Measurements from ENCODE around the gene FOXK2.

FOXK2 gene

DNA sequence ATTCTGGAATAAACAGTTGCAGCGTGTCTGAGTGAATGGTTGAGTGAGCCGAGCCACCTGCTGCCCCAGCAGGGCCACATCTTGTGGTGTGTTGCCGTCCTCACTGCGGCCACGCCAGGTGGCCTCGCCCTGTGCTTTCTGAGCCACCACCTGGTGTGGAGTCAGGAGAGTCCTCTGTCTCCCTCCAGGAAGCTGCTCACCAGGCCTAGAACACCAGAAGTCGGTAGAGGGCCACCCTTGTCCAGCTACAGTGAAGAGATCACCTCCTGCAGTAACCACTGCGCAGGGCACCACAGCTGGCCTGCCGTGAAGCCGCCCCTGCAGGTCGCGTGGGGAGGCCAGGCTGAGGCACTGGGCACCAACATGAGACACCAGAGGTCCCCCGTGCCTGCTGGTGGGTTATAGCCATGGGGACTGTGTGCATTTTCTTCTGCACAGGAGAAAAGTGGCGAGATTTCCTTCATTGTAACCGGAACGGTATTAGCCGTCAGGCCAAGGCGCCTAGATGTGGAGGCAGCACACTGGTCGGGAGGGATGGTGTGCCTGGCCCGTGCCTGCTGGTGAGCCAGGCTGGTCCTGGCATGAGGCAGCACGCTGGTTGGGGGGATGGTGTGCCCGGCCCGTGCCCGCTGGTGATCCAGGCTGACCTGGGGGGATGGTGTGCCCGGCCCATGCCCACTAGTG lies 28.9 kb upstream of the FOXK2 start:
- Mint-ChIP-seq H3K27me3 (no peaks in the 10 kb centered on the region), H3K36me3 (ENCODE audit: low read depth) (peaks cover 40% of the 10 kb centered on the region), H3K9me3 (no peaks in the 10 kb centered on the region), H3K4me3 (no peak overlapping the region), H3K4me1 (ENCODE audit: low read depth) (peaks cover 13% of the 10 kb centered on the region), H3K27ac (no peak overlapping the region)
- intact Hi-C loops (cut with micrococcal nuclease): no loop called here

DNA sequence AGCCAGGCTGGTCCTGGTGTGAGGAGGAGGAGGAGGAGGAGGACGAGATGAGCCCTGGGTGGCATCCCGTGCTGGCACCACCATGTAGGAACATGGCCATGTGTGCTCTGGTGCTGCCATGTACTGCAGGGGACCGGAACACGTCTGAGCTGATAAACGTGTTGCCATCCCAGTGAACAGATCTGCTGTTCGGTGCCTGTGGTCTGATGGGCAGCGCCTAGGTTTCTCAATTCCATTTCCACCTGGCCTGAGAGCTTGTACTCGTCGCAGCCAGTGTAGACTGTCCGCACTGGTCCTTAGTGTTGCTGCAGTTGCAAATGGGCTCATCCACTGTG lies 28.4 kb upstream of the FOXK2 start:
- Mint-ChIP-seq H3K36me3 (ENCODE audit: low read depth) (peaks cover 35% of the 10 kb centered on the region), H3K4me1 (ENCODE audit: low read depth) (peaks cover 19% of the 10 kb centered on the region), H3K27ac (no peak overlapping the region), H3K4me3 (no peak overlapping the region), H3K27me3 (no peaks in the 10 kb centered on the region), H3K9me3 (no peaks in the 10 kb centered on the region)
- intact Hi-C loops (cut with micrococcal nuclease): no loop called here

GRCh38 chr17:82491533-82491932 lies 28.0 kb upstream of the FOXK2 start:
- intact Hi-C loops (cut with micrococcal nuclease): no loop called here
- Mint-ChIP-seq H3K4me1 (ENCODE audit: low read depth) (peaks cover 21% of the 10 kb centered on the region), H3K9me3 (no peaks in the 10 kb centered on the region), H3K27ac (no peak overlapping the region), H3K27me3 (no peaks in the 10 kb centered on the region), H3K36me3 (ENCODE audit: low read depth) (peaks cover 31% of the 10 kb centered on the region), H3K4me3 (no peak overlapping the region)

DNA sequence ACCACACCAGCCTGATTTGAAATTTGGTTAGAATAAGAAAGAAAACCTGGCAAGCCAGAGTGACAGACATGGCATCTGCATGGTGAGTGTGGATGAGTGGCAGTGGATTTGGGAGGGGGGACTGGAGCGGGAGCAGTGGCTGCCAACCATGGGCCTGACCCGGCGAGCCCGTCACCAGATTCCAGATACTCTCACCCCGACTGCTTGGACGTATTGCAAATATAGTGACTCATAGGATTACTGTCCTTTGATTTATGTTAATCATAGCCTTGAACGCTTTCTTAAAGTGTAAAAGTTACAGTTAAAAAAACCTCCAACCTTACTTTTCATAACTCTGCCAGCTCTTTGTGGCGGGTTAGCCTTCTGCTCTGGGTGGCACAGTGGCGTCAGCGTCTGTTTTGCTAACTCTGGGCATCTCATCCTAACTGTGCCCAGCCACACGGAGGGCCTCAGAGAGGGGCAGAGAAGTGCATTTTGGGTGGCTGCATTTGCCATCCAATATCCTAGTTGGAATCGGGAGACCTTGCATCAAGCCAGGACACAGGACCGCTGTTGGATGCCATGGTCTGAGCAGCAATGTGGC lies 26.8 kb upstream of the FOXK2 start:
- peaks cover 25% of the 10 kb centered on the region for H3K4me1 Mint-ChIP-seq (ENCODE audit: low read depth)
- H3K36me3 Mint-ChIP-seq (ENCODE audit: low read depth): peaks cover 19% of the 10 kb centered on the region
- no peak overlapping the region for H3K4me3 Mint-ChIP-seq
- H3K9me3 Mint-ChIP-seq: no peaks in the 10 kb centered on the region
- H3K27ac Mint-ChIP-seq: no peak overlapping the region
- no peaks in the 10 kb centered on the region for H3K27me3 Mint-ChIP-seq
- intact Hi-C loops (cut with micrococcal nuclease): no loop called here

GRCh38 chr17:82493226-82493781 lies 26.2 kb upstream of the FOXK2 start:
- intact Hi-C loops (cut with micrococcal nuclease): no loop called here
- peaks cover 25% of the 10 kb centered on the region for H3K4me1 Mint-ChIP-seq (ENCODE audit: low read depth)
- H3K9me3 Mint-ChIP-seq: no peaks in the 10 kb centered on the region
- H3K4me3 Mint-ChIP-seq: no peak overlapping the region
- H3K27ac Mint-ChIP-seq: no peak overlapping the region
- H3K36me3 Mint-ChIP-seq (ENCODE audit: low read depth): peaks cover 14% of the 10 kb centered on the region
- H3K27me3 Mint-ChIP-seq: no peaks in the 10 kb centered on the region

DNA sequence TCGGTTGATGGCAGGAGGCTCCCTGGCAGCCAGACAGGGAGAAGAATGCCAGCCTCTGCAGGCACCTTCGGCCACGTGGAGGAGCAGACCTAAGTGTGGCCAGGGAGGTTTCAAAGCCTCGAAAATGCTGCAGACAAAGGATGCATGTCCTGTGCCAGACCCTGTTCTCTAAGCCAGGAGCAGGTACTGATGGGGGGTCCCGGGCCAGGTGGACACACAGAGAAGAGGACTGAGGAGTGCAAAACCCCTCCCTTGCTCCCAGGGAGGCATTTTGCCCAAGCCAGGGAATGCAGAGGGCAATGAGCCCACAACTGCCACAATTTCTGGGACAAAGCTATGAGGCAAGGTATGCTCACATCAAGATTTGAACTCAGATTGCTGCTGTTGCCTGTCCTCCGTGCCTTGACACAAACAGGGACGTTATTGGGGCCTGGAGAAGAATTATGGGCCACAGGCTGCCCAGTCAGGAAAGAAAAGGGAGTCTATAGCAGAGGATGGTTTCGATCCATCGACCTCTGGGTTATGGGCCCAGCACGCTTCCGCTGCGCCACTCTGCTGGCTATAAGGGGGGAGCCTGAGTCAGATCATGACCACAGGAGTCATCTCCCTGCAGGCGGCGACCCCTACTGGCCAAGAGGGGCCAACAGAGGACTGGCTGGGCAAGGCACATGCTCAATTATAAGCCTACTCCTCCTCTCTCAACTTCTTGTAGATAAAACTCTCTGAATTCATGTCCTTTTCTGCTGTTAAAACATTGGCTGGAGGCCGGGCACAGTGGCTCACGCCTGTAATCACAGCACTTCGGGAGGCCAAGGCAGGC lies 25.1 kb upstream of the FOXK2 start:
- peaks cover 33% of the 10 kb centered on the region for H3K4me1 Mint-ChIP-seq (ENCODE audit: low read depth)
- no peaks in the 10 kb centered on the region for H3K27me3 Mint-ChIP-seq
- H3K4me3 Mint-ChIP-seq: peak overlapping the region; percentile 40
- H3K27ac Mint-ChIP-seq: peak overlapping the region; percentile 15
- peaks cover 2% of the 10 kb centered on the region for H3K36me3 Mint-ChIP-seq (ENCODE audit: low read depth)
- intact Hi-C loops (cut with micrococcal nuclease): no loop called here
- no peaks in the 10 kb centered on the region for H3K9me3 Mint-ChIP-seq

GRCh38 chr17:82495844-82496528 lies 23.5 kb upstream of the FOXK2 start:
- peak overlapping the region; percentile 79 for H3K27ac Mint-ChIP-seq
- H3K4me1 Mint-ChIP-seq (ENCODE audit: low read depth): peaks cover 34% of the 10 kb centered on the region
- H3K27me3 Mint-ChIP-seq: no peaks in the 10 kb centered on the region
- no peaks in the 10 kb centered on the region for H3K36me3 Mint-ChIP-seq (ENCODE audit: low read depth)
- H3K9me3 Mint-ChIP-seq: no peaks in the 10 kb centered on the region
- peak overlapping the region; percentile 78 for H3K4me3 Mint-ChIP-seq
- intact Hi-C loops (cut with micrococcal nuclease): no loop called here

GRCh38 chr17:82496529-82497434 lies 22.8 kb upstream of the FOXK2 start:
- Mint-ChIP-seq H3K4me3 (peak overlapping the region; percentile 78), H3K4me1 (ENCODE audit: low read depth) (peaks cover 34% of the 10 kb centered on the region), H3K27me3 (peaks cover 2% of the 10 kb centered on the region), H3K36me3 (ENCODE audit: low read depth) (no peaks in the 10 kb centered on the region), H3K27ac (peak overlapping the region; percentile 79), H3K9me3 (no peaks in the 10 kb centered on the region)
- intact Hi-C loops (cut with micrococcal nuclease): loop anchor here (1.0 kb wide), 1 partner anchor 23 kb away; the partner anchor contains the start of gene FOXK2

GRCh38 chr17:82497483-82498405 lies 21.8 kb upstream of the FOXK2 start:
- Mint-ChIP-seq H3K36me3 (ENCODE audit: low read depth) (no peaks in the 10 kb centered on the region), H3K9me3 (no peaks in the 10 kb centered on the region), H3K27ac (peak overlapping the region; percentile 79), H3K4me3 (peak overlapping the region; percentile 78), H3K4me1 (ENCODE audit: low read depth) (peaks cover 34% of the 10 kb centered on the region), H3K27me3 (peaks cover 4% of the 10 kb centered on the region)
- intact Hi-C loops (cut with micrococcal nuclease): loop anchor here (1.0 kb wide), 1 partner anchor 22 kb away; the partner anchor contains the start of gene FOXK2

DNA sequence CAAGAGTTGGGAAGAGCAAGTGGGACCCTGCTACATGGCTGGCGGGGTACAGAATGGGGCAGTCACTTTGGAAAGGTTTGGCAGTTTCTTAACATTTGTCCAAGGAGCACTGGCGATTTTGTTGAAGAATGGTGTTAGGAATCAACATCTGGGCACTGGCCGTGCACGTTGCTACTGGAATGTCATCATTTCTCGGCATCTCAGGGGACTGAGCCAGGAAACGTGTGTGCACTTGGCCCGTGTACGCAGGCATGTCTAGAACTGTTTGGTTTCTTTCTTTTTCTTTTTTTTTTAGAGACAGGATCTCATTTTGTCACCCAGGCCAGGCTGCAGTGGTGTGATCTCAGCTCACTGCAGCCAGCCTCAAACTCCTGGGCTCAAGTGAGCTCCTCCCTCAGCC lies 17.3 kb upstream of the FOXK2 start:
- Mint-ChIP-seq H3K9me3 (no peaks in the 10 kb centered on the region), H3K4me3 (no peak overlapping the region), H3K4me1 (ENCODE audit: low read depth) (peaks cover 9% of the 10 kb centered on the region), H3K36me3 (ENCODE audit: low read depth) (no peaks in the 10 kb centered on the region), H3K27ac (no peak overlapping the region), H3K27me3 (peaks cover 4% of the 10 kb centered on the region)
- intact Hi-C loops (cut with micrococcal nuclease): no loop called here

DNA sequence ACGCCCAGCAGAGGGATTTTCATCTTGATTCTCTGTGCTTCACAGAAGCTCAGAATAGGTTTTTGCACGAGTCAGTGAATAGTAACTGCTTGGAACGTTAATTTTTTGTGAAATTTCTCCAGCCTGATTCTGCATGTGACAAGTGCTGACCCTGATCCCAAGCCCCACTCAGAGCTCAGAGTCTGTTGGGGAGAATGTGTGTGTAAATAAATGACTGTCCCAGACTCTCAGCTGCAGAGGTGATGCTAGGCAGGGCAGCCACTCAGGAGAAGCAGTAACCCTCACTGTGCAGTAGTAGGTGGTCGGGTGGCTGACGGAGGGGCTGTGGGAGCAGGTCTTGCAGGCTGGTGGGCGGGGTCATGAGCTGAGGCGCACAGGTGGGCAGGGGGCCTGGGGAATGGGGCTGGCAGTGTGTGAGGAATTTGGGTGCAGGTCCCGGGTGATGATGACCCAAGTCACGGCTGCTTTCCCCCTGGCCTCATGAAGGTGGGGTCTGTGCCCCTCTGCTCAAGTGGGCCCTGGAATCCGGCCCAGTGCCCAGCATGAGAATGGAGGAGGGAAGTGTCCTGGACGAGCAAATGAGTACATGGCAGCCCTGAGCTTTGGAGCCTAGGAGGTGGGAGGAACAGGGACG lies 16.3 kb upstream of the FOXK2 start:
- Mint-ChIP-seq H3K4me1 (ENCODE audit: low read depth) (peaks cover 14% of the 10 kb centered on the region), H3K36me3 (ENCODE audit: low read depth) (no peaks in the 10 kb centered on the region), H3K9me3 (no peaks in the 10 kb centered on the region), H3K27ac (no peak overlapping the region), H3K4me3 (no peak overlapping the region), H3K27me3 (peaks cover 4% of the 10 kb centered on the region)
- intact Hi-C loops (cut with micrococcal nuclease): no loop called here

Data from dendritic cell treated with granulocyte-macrophage colony-stimulating factor and Interleukin-4, amounts not matched to agents 40 ng/mL and 50 ng/mL, for 4 days (primary cell).